SK-N-SH treated with all-trans-retinoic acid at 6 μM for 48 hours (cell line): ENCODE data around the gene ASB13.

Source experiments
- ARNTL ChIP-seq: fragments of 450-650 bp; formaldehyde crosslinking; IDR thresholded peaks from 2 replicates; pipeline ENCODE4 v1.5.0; 2020; ENCODE audit warnings: low read depth, mild to moderate bottlenecking, moderate library complexity, borderline replicate concordance
- BACH2 ChIP-seq: fragments of 250-450 bp; sonication (Bioruptor Pico); IDR thresholded peaks from 2 replicates; pipeline ENCODE4 v1.9.0; 2021; ENCODE audit warnings: mild to moderate bottlenecking, borderline replicate concordance
- CSDC2 ChIP-seq: fragments of 250-450 bp; sonication (Bioruptor Pico); IDR thresholded peaks from 2 replicates; pipeline ENCODE4 v1.5.0; 2020; ENCODE audit warnings: mild to moderate bottlenecking, moderate library complexity
- ESRRG ChIP-seq: fragments of 250-450 bp; sonication (Bioruptor Pico); IDR thresholded peaks from 2 replicates; pipeline ENCODE4 v1.6.1; 2021; ENCODE audit warnings: mild to moderate bottlenecking
- GLIS3 ChIP-seq: fragments of 250-450 bp; sonication (Bioruptor Pico); IDR thresholded peaks from 2 replicates; pipeline ENCODE4 v1.5.0; 2020; ENCODE audit warnings: mild to moderate bottlenecking, moderate library complexity
- PATZ1 ChIP-seq: fragments of 250-450 bp; sonication (Bioruptor Pico); IDR thresholded peaks from 2 replicates; pipeline ENCODE4 v1.8.0; 2020; ENCODE audit warnings: mild to moderate bottlenecking, moderate library complexity, borderline replicate concordance
- RARB ChIP-seq: fragments of 250-450 bp; sonication (Bioruptor Pico); IDR thresholded peaks from 2 replicates; pipeline ENCODE4 v1.8.0; 2021; ENCODE audit warnings: mild to moderate bottlenecking, moderate library complexity
- SNAI2 ChIP-seq: fragments of 250-450 bp; sonication (Bioruptor Pico); IDR thresholded peaks from 2 replicates; pipeline ENCODE4 v1.5.0; 2020; ENCODE audit warnings: mild to moderate bottlenecking, moderate library complexity
- TCF4 ChIP-seq: fragments of 250-450 bp; sonication (Bioruptor Pico); IDR thresholded peaks from 2 replicates; pipeline ENCODE4 v1.8.0; 2021; ENCODE audit warnings: mild to moderate bottlenecking, moderate library complexity, borderline replicate concordance
- ZFP3 ChIP-seq: fragments of 250-450 bp; sonication (Bioruptor Pico); IDR thresholded peaks from 2 replicates; pipeline ENCODE4 v1.5.0; 2020; ENCODE audit warnings: mild to moderate bottlenecking, moderate library complexity
- ZFP30 ChIP-seq: fragments of 450-650 bp; formaldehyde crosslinking; IDR thresholded peaks from 2 replicates; pipeline ENCODE4 v1.5.0; 2022; ENCODE audit warnings: mild to moderate bottlenecking, moderate library complexity
- TF ChIP-seq, protein P1 (sequence below): fragments of 250-450 bp; sonication (Bioruptor Pico); IDR thresholded peaks from 2 replicates; pipeline ENCODE4 v1.8.0; 2021; ENCODE audit warnings: low read depth, mild to moderate bottlenecking, moderate library complexity, borderline replicate concordance
- TF ChIP-seq, protein P2 (sequence below): fragments of 250-450 bp; sonication (Bioruptor Pico); IDR thresholded peaks from 2 replicates; pipeline ENCODE4 v1.5.1; 2020; ENCODE audit warnings: low read depth, mild to moderate bottlenecking, moderate library complexity

DNA sequence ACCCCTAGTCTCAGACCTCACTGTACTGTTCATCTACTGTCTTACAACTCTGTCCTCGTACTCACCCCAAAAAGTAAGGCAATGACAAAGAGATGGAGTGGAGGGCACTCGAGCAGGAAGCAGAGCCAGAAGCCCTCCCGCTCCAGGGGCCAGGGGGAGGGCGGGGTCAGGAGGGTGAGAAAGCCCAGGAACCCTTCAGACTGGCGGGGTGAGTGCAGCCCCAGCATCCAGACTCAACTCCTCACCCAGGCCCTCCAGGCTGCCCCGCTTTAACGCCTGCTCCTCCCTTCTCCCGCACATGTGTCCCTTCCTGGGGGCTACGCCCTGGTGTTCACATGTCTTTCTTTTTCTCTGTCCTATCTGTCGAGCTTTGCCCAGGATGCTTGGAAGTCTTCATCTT is 75.6 kb downstream of the ASB13 start:
- no peak for TF ChIP-seq PATZ1
- TF ChIP-seq GLIS3 (CRISPR knock-in tag) = no peak
- no peak for TF ChIP-seq ZFP30 (CRISPR knock-in tag)
- no peak for TF ChIP-seq CSDC2 (CRISPR knock-in tag)
- no peak for TF ChIP-seq ZFP3 (CRISPR knock-in tag)
- TF ChIP-seq SNAI2 = no peak
- no peak for TF ChIP-seq TCF4 (CRISPR knock-in tag)
- TF ChIP-seq ARNTL (CRISPR knock-in tag) = no peak
- TF ChIP-seq ESRRG (CRISPR knock-in tag) = no peak
- TF ChIP-seq RARB (CRISPR knock-in tag) = no peak
- no peak for TF ChIP-seq BACH2 (CRISPR knock-in tag)
- TF ChIP-seq, protein P1, sequence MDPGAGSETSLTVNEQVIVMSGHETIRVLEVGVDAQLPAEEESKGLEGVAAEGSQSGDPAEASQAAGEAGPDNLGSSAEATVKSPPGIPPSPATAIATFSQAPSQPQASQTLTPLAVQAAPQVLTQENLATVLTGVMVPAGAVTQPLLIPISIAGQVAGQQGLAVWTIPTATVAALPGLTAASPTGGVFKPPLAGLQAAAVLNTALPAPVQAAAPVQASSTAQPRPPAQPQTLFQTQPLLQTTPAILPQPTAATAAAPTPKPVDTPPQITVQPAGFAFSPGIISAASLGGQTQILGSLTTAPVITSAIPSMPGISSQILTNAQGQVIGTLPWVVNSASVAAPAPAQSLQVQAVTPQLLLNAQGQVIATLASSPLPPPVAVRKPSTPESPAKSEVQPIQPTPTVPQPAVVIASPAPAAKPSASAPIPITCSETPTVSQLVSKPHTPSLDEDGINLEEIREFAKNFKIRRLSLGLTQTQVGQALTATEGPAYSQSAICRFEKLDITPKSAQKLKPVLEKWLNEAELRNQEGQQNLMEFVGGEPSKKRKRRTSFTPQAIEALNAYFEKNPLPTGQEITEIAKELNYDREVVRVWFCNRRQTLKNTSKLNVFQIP = no peak
- TF ChIP-seq, protein P2, sequence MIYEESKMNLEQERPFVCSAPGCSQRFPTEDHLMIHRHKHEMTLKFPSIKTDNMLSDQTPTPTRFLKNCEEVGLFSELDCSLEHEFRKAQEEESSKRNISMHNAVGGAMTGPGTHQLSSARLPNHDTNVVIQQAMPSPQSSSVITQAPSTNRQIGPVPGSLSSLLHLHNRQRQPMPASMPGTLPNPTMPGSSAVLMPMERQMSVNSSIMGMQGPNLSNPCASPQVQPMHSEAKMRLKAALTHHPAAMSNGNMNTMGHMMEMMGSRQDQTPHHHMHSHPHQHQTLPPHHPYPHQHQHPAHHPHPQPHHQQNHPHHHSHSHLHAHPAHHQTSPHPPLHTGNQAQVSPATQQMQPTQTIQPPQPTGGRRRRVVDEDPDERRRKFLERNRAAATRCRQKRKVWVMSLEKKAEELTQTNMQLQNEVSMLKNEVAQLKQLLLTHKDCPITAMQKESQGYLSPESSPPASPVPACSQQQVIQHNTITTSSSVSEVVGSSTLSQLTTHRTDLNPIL = no peak
